ENCODE data around the gene PTPRG.
"Not testable (repeated sequence)": the region's sequence is repeated elsewhere in the genome, so short reads cannot be mapped to it uniquely, and the experiment has no call there.

The PTPRG gene

DNA sequence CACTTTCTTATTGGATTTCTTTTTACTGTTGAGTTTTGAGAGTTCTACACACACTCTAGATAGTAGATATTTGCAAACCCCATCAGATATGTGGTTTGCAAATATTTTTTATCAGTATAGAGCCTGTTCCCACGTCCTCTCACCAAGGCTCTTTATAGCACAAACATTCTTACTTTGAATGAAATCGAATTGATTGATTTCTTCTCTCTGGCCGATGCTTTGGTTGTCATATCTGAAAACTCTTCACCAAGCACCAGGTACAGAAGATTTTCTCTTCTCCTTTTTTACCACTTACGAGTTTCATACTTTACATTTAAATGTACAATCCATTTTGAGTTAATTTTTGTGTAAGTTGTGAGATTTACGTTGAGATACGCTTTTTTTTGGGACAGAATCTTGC is 163.4 kb downstream of the PTPRG start:
- no peak for DNase-seq (ENCODE audit: low spot score)

DNA sequence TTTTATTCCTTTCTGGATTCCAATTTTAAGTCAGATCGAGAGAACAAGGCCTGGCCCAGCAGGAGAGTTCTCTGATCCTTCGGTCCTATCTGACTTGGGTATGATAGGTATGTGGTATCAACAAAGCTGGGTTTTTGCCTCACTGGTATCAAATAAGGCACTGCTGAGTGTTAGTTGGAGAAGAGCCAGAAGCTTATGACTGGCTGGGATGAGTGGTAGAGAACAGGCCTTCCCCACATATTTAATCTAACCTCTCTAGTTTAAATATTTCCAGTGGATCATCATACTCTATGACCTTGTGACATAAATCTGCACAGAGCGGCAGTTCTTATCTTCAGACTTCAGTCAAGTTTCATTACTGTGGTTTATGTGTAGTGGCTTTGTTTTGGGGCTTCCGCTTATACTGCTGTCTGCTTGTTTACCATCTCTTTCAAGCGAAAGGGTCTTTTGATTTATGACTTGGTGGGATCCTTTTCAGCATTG is 164.5 kb downstream of the PTPRG start:
- DNase-seq (ENCODE audit: low spot score): peak; percentile 24

DNA sequence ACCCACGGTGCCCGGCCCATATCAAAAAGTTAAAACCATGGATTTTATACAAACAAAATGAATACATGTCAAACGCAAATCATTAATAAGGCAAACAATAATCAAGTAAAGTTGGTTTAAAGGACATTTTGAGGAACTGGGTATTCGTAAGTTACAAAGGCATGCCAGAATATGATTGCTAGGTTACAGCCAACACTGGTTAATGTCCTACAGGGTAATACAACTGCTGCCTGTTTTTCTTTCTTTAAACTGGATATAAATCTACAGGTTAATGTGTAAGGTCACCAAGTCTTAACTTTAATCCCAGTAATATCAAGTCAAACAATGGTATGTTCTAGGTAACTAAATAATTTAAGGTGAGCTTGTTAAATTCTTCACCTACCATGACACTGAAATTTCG is 166.1 kb downstream of the PTPRG start:
- no peak for DNase-seq (ENCODE audit: low spot score)

DNA sequence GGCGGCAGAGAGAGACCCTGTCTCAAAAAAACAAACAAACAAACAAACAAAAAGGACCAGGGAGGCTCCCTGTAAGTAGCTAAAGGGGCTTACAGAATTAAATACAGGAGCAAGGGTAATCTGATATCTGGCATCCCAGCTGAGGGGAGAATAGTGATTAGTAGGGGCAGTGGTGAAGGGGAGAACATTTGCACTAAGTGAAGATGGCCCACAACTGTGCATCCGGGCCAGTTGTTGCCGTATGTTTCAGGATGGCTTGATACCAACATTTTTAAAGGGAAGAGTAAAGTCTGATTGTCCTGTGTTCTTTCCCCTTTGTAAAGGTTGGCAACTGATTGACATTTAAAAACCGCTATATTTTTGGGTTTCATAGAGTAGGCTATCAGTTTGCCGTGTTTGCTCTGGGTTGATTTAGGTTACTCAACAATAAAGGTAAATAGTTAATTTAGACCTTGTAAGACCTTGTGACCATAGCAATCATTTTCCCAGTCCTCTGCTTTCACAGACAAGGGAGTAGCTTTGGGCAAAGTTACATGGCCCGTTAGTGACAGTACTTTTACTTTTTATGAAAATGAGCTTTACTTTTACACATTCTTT is 167.8 kb downstream of the PTPRG start:
- no peak for DNase-seq (ENCODE audit: low spot score)

DNA sequence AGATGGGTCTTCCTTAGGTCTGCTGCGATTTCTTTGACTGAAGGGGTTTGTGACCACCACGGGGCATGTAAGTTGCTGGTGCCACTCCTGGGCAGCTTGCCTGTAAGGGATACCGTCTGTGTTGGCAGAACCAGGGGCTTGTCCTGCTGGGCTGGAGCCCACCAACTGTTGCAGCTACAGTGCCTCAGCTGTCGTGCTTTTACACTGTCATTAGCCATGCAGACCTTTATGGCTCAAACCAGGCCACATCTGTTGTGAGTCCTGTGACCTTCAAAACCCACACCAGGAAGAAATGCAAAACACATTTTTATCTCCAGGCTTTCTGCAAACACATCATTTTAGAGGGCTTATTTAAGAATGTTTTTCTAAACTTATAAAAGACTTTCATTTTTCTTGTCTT is 168.7 kb downstream of the PTPRG start:
- peak; percentile 14 for DNase-seq (ENCODE audit: low spot score)

DNA sequence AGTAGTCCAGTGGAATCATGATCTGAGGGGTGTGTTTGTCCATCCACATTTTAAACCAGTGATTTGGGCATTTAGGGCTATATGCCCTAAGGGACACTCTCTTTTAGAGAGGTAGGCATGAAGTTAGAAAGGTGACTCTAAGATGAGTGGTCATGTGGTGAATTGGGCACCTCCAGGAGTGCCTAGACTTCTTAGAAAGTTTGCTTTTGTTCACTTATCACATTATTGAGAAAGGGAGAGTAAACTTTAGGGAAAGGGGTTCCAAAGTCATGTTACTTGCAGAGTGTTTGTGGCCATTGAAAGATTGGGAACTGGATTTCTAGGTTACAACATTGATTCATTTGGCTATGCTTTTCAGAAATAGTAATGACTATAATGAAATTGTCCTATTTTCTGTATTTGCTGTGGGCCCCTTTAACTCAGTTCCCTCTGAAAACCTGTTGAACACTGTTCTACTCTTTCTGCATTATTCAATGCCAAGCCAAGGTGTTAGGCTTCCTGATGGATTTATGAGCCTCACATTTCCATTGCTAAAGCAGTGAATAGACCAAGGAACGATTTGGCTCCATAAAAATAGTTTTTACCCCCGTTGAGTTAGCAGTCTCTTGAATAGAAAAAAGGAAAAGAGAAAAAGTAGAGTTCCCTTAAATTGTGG is 169.3 kb downstream of the PTPRG start:
- no peak for DNase-seq (ENCODE audit: low spot score)

DNA sequence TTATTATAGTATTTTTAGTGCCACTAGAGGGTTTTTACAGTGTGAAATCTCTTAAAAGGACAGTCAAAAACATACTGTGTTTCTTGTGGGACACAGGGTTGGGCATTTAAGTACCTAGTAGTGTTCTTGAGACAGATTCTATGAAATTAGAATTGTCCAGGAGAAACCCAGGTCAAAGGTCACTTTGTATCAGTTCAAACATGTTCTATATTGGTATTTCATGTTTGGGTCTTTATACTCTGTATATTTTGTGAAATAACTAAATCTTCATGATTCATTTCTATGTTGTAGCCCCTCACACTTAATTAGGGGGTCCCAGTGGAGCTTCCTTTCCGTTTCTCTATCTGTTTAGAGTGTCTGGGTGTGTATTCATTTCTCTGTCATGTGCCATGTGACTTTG is 171.6 kb downstream of the PTPRG start:
- no peak for DNase-seq (ENCODE audit: low spot score)

DNA sequence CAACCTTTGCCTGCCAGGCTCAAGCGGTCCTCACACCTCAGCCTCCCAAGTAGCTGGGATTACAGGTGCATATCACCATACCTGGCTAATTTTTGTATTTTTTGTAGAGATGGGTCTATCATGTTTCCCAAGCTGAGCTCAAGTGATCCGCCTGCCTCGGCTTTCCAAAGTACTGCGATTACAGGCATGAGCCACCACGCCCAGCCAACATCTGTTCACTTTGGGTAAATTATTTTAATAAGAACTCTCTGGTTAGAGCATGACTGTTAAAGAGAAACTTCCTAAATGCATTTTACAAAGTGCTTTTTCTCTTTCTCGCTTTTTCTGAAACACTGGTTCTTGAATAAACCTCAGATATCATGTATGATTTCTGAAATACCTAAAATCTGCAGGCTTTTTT is 172.5 kb downstream of the PTPRG start:
- no peak for DNase-seq (ENCODE audit: low spot score)

DNA sequence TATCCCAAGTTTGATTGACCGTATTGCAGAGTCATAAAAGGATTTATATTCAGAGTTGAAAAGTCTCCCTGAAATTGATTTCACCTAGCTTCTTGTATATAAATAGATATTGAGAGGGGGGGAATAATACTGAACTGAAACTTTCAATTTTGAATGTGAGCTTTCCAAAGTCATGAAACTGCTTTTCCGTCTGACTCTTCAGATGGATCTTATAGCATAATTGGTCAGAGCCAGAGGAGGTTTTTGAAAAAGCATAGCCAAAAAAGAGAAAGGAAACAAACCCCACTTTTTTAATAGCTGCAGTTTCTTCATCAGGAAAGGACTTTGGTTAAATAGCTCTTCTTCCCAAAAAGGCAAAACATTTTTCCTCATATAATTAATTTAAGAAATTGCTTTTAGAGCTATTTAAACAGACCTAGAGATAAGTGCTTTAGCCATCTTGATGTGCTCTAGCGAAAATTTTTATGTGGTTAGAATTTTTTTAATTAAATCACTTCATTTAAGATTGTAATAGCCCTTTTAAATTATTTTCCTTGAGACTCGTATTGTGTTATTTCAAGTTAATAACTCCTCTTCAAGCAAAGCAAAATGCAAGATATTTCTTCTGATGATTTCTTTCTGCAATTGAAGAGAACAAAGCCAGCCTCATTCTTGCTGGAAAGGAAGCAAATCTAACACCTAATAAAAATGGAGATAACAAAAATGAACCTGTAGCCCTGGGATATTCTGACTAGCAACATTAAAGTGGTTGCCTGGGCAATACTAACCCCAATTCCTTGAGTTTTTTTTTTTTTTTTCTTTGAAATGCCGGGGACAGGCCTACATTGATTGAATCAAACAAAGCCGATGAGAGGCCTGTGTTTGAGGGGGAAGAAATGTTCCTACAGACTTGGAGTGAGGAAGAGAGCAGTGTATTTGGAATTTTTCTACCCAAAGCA is 173.6 kb downstream of the PTPRG start:
- no peak for DNase-seq (ENCODE audit: low spot score)

DNA sequence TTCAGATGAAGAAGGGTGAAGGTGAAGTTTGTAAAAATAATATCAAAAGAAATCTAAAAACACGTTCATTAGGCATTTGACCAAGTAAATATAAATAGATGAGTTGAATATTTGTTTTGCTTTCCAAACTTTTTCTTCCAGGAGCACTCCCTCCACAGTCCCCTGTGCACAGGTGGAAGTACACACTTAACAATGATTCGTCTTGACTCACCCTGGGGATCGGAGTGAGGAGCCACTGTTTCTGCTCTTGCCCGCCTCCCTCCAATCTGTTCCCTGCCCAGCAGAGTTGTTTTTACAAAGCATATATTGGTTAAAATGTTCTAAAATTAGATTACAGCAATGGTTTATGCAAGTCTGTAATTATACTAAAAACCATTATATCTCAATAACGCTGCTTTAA is 175.1 kb downstream of the PTPRG start:
- no peak for DNase-seq (ENCODE audit: low spot score)

DNA sequence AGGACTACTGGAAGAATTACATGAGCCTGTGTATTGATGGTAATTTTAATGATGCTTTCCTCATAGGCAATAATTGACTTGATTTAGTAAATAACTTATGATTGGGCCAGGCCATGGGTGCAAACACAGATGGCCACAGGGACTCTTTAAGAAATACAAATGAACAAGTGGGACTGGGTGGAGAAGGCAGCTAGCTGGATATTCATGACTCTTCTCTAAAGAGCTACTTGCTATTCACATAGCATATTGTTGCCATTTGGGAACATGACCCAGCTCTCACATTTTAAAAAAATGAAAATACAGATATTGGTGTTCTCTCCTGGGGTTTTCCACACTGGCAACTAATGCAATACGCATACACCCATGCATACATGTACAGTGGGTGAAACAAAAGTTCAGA is 178.3 kb downstream of the PTPRG start:
- no peak for DNase-seq (ENCODE audit: low spot score)

DNA sequence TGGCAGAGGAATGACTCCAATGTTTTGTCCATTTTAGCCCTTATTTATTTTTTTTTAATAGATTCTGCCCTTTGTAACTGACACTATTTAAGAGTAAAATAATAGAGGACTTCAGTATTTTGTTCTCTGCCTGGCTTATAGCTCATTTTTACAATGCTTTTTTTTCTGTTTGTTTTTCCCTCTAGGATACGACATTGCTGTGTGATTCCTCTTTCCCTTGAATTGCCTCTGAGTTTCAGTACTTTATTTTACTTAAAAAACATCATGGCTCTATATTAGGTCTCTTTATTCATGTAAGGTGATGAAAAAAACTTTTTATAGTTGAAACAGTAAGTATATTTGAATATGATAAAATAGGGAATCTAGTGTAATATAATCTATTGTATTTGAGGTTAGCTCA is 179.1 kb downstream of the PTPRG start:
- DNase-seq (ENCODE audit: low spot score): no peak

DNA sequence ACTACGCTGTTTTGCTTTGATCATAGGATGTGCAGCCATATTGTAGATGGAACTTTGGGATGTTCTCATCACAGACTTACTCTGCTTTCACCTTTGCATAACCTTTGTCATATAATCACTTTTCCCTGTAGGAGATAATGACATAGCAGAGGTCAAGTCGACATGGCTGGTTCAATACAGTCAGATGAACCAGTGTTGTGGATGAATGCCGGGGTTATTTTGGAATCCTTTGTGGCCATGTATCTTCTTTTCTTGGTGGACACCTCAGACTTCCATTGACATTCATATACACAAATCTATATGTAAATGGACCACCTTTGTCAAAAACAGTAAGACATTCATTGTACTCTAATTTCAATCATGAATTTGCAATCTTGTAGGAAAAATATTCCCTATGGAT is 180.2 kb downstream of the PTPRG start:
- no peak for DNase-seq (ENCODE audit: low spot score)

DNA sequence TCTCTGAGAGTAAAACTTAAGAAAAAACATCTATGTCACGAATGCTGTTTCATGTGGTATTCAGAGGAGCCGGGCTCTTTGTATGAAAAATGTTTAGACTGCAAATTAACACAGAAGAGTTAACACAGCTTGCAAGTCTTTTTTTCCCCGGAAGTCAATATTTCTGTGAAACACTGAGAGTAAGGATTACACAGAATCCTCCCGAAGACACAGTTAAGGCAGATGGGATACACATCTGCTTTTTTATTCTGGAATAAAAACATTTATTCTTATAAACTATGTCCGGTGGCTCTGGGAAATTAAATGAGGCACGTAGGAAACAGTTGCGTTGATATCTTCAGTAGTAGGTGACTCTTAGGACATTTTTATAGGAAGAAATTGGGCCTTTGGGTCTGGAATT is 180.6 kb downstream of the PTPRG start:
- DNase-seq (ENCODE audit: low spot score): no peak

DNA sequence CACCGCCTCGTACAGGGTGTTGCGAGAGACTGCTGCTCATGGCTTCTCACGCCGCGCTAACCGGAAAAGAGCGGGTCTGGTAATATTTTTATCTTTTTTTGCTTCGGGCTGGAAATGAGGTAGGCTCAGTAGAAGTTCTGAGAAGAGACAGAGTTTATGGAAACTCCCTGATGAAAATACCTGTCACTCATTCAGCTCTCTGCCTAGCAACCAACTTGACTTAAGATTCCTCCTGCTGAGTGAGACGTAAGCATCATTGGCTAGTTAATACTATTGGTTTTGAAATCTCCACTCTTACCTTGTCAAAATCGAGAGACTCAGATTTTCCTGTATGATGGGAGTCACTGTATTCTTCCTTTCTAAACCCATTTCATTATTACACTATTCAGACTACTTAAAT is 181.7 kb downstream of the PTPRG start:
- no peak for DNase-seq (ENCODE audit: low spot score)

DNA sequence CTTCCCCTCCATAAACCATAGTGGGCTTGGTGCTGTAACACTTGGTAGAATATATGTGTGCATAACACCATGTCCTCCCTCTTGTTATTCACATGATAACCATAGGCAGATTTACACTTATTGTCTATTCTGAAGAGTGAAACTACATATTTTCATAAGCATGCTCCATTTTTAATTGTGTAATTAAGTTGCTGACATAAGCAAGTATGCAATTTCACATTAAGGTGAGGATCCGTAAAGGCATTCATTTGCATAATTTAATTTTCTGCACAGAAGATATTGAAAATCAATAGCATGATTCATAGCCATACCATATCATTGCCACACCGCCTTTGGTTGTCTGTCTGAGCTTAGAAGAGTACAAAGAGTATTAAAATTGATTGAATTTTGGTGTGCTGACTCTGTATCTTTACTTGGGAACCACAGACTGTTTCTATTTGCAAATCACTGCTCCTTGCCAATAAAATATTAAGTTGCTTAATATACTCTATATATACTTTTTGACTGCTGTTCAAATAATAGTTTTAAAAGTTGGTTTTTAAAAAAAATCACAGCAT is 182.4 kb downstream of the PTPRG start:
- no peak for DNase-seq (ENCODE audit: low spot score)

DNA sequence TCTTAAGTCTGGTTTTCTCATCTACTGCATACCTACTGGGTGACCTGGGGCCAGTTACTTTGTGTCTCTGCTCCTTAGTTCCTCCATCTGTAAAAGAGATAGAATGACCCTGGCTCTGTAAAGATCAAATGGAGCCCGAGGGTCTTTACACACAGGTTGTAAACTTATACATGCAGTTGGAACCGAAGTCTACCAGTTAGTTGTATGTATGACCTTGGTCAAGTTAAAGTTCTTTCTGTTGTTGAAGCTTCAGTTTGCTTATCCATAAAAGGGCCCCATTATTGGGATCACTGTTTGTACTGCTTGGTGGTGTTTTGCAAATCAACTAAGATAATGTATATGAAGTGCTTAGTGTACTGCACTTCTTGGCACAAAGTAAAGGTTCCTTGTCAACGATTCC is 186.9 kb downstream of the PTPRG start:
- no peak for DNase-seq (ENCODE audit: low spot score)

DNA sequence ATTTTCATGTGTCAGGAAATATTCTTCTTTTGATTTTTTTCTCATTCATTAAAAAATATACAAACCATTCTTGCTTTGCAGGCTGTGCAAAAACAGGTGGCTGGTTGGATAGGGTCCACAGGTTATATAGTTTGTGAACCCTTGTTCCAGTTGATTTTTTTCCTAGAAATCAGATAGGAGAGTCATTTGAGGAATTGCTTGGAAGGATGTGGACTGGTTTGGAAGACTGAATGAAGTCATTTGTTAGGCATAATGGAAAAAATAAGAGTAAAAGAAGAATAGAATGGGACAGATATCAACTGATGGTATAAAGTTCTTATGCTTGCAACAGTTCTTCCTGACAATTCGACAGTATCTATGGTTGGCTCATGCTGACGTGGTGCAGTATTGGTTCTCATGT is 189.4 kb downstream of the PTPRG start:
- DNase-seq (ENCODE audit: low spot score): no peak

DNA sequence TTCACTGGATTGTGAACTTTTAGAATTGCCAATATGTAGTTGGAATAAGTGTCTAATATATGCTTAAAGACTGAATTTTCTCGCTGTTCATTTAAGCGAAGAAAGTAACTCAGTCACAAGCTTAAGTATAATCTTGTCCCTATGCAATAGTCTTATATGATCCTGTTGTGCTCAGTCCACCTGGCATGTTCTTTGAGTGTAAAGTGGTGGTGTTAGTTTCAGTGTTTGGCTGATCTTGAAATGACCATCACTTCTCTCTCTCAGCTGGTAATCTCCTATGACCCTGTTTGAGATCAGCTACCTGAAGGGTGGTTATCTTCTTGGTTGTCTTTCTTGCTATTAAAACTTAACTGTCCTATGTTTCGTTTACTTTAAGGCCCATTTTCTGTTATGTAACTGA is 197.5 kb downstream of the PTPRG start:
- no peak for DNase-seq (ENCODE audit: low spot score)

DNA sequence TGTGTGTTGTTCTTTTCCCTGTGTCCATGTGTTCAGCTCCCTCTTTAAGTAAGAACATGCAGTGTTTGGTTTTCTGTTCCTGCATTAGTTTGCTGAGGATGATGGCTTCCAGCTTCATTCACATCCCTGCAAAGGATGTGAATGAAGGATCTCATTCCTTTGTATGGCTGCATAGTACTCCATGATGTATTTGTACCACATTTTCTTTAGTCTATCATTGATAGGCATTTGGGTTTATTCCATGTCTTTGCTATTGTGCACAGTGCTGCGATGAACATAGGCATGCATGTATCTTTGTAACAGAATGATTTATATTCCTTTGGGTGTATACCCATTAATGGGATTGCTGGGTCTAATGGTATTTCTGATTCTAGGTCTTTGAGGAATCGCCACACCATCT is 199.4 kb downstream of the PTPRG start:
- DNase-seq (ENCODE audit: low spot score): not testable (repeated sequence)

DNA sequence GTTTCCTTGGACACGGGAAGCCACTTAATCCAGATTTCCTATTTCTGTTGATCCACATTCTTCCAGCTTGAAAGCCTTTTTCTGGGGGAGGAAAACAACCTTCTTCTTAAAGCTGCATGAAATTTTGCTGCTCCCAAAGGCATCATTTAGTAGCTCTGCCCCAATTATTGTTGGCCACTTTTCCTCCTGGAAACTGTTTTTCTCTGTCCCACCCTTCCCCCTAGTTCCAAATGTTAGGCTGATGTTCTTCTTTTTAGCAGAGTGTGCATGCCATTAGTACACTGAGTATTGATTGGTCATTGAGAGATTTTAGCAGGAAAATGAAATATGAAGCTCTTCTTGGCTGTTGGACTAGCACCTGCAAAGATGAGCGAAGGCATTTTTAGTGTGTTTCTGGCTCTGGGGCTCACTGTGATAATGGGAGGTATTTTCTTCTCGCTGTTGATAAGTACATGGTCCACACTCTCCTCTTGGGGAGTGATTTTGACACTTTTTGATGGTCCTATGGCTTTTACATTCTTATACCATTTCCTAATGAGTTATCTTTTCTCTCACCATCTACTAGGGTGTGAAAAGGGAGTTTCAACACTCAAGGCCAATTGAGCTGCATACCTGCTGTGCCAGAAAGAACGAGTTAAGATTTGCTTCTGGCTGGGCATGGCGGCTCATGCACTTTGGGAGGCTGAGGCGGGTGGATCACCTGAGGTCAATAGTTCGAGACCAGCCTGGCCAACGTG is 200.5 kb downstream of the PTPRG start:
- DNase-seq (ENCODE audit: low spot score): no peak
